CD4-positive, alpha-beta T cell treated with Interleukin-4 for 1 hour (primary cell): ENCODE measurements around the gene SOX1.

ENCODE experiments used
- DNase-seq, 2 donors: peaks; one replicate each; pipeline ENCODE4 v3.0.0-alpha.2; 2020 to 2022

The SOX1 gene

DNA sequence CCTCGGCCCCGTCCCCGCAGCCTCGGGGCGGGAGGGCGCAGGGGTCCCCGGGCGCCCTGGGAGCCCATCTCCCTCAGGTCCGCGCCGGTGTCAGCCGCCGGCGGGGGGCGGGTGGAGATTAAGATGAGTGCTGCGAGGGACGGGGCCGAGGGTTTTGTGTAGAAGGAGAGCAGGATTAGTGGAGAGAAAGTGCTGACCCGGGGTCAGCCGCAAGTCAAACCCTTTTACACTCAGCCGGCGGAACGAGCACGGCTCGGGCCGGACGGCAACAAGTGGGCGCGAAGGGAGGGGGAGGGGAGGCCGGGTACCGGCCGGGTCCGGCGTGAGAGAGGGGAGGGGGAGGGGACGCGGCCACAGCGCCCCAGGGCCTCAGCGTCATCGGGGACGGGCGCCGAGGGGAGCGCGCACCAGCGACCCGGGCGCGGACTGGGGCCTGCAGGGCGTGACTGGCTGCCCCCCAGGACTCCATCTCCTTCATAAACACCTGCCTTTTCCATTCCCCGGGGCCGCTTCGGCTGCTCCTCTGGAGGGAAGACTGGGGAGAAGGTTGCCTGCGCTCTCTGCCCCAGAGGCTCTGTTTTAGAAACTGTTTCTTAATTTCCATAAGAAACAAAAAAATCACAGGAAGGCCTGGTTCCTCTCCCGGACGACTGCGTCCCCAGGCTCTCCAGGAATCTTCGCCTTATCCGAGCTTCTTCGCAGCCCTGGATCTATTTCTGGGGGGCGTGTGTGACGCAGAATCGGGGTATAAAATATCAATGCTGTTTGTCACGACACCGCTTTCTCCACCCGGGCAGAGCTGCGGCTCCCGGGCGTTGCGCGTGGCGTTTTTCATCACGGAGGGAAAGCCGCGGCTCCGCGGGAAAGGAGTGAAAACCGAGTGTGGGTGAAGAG is 6.5 kb downstream of the SOX1 start:
- DNase-seq, result no peak

DNA sequence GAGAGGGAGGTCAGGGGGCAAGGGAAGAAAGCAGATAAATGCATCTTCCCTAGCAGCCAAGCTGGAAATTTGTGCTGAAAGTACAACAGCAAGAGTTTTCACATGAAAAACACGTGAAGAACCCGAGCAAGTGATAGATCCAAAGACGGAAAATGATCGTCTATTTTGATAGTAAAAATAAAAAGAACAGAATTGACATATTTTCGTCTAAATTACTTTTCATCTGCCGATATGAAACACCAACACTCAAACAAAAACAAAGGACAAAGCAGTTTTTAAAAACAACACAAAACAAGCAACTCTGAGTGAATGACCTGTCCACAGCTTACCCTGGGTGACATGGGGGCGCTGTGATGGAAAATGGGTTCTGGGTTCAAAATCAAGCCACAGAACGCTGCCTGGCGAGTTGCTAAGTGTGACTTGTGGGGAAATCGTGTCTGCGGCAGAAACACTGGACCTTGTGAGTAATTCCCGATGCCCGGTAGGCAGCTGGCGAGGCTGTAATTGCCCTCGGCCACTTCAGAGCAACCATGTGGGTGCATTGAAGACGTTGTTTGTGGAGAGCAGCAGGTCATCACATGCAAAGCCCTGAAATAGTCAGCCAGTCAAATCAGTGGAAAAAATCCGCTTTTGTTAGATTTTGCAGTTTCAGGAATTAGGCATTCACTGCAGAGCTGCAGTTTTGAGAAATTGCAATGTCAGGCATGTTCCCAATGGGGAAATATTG is 7.4 kb downstream of the SOX1 start:
- DNase-seq, result no peak

DNA sequence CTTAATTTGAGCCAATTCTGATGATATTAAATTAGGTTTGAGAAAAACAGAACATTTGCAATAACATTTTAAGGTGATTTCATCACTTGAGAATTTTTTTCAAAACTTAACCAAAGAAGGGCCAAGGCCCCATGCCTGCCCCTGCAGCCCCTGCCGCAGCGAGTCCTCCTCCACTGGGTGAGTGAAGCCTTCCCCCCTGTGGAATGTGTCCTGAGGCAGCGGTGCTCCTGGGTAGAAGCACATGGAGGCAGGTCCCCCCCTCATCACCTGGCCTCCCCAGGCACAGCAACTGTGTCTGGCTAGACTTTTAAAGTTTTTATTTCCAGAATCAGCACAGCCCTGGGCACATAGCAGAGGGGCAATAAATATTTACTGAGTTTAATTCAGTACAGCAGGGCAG is 10.8 kb downstream of the SOX1 start:
- DNase-seq, result no peak

DNA sequence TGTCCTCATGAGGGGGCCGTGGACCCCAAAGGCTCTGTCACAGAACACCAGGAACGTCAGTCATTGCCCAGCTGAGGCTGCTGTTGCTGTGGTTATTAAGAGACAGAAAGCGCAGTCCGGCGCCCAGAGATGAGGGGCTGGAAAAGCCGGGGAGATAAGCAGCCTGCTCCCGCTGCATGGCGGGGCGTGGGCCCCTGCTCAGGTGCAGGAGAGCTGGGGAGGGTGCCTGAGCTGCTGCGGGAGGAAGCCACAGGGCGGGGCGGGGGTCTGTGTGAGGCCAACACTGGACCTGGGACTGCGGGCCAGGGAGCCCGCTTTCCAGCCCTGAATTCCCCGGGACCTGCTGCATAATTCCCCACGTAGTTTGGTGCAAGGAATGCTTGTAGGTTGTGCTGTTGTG is 11.3 kb downstream of the SOX1 start:
- no peak for DNase-seq

DNA sequence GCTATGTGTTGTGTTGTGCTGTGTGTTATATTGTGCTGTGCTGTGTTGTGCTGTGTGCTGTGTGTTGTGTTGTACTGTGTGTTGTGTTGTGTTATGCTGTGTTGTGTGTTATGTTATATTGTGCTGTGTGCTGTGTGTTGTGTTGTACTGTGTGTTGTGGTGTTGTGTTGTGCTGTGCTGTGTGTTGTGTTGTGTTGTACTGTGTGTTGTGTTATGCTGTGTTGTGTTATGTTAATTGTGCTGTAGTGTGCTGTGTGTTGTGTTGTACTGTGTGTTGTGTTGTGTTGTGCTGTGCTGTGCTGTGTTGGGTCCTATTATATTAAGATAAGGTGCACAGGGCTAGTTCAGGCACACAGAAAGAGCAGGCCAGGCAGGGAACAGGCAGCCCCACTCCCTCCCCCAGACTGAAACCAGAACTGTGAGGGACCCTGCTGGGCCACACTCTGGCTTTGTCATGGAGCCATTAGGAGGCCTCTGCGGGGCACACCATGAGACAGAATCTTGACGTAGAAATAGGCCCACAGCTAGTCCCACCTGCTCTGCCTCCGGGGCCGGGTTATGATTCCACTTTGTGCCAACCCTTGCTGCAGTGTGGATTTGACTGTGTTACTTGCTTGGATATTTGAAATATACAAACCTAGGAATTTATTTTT is 12.1 kb downstream of the SOX1 start:
- no peak for DNase-seq

DNA sequence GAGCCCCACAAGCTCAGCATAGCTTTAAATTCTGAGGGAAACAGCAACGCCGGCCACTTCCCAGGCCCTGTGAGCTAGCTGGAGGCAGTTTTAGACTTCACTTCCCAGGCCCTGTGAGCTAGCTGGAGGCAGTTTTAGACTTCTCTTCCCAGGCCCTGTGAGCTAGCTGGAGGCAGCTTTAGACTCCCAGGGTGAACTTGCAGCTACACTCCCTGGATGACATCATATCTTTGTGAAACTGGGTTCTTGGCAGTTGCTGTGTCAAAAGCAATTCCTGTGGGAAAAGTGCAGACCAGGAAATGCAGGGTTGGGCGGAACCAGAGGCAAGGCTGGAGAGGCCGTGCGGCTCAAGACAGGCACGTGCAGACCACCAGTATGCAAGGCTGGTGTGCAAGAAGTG is 12.7 kb downstream of the SOX1 start:
- no peak for DNase-seq

DNA sequence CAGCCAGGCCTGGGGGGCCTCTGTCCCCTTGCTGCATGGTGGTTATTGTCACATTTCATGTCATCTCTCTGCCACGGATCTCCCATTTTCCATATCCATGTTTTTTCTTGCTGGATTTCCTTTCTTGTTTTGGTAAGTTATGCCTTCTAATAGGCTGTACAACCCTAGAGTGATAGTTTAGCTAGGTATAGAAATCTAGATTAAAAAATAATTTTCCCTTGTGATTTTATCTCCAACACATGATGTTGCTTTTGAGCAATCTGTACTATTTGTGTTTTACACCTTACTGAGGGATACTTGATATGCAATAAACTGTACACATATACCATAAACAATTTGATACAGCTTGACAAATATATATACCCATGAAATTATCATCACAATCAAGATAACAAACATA is 17.0 kb downstream of the SOX1 start:
- no peak for DNase-seq

DNA sequence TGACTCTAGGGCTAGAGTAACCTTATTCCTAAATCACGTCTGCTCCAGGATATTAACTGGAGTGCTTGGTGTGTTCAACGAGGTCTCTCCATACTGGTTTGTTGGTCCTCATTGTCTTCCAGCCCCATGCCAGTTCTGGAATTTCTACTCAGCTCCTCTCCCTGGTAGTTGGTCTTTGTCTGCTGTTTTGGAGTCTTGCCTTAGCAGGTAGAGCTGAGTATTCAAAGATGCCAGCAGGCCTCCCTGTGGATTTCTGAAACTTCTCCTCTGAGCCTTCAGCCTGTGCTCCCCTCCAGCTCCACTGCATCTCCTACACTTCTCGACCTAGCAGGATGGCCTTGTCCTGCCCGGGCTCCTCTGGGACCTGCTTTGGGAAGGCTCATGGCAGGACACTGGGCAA is 25.5 kb downstream of the SOX1 start:
- no peak for DNase-seq

DNA sequence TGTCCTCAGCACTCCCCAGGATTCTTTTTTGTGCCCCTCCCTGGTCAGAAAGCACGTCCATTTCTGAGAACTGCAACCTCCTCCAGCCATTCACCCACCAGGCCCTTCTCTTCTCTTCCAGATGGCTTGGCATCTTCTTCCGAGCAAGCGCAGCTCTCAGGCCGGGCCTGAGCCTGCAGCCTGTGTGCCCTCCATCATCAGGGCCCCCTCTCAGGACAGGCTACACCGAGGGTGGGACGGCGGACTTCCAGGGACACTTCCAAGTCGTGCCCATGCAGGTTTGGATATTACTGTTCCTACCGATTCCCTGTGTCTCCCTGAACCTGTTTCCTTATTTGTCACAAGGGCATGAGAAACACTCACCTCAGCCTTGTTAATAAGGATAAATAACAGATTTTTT is 28.4 kb downstream of the SOX1 start:
- no peak for DNase-seq

DNA sequence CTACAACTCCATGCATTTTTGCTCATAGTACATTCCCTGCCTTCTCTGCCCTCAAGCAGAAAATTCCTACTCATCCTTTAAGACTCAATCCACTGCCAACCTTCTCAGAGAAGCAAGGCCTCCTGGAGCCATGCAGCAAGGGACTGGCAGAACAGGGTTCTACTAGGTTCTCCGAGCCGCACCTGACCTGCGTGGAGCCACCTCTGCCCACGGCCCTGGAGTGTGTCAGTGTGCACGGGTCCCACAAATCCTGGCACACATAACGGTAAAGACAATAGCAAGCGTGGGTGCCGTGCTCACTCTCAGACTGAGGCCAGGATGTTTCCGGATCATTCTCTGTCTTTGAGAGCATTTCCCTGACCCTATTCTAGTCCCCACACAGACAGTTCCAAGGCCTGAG is 30.0 kb downstream of the SOX1 start:
- no peak for DNase-seq

DNA sequence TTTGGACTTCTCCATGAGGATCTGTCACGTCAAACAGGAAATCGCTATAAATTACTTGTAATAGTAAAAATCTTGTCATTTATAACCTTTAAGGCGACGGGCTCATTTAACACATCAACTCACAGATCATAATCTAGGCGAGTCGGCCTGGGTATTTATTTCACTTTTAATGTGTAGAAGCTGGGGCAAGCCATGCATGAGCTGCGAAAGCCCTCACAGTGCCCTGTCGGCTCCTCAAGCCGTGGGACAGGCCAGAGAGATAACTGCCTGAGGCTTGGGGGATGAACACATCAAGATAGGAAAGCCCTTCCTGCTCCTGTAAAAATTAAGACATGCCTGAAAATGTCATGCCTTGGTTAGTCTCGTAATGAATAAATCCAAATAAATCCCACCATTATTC is 30.8 kb downstream of the SOX1 start:
- DNase-seq, result no peak

DNA sequence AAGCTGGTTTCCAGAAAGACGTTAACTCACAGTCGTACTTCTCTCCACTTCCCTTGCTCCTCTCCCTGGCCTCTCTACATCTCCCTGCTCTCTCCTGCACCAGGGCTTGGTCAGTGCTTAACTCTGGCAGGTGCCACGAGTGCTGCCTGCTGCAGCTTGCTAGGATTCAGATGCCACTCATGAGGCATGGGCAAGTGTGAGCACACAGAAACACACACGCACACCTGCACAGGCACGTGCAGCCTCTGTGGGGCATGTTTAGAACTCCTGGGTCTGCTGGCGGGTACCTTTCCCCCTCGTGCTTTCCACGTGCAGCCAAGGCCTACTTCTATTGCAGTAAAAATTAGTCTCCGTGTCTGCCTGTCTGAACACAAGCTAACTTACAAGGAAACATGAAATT is 31.8 kb downstream of the SOX1 start:
- DNase-seq, result no peak

DNA sequence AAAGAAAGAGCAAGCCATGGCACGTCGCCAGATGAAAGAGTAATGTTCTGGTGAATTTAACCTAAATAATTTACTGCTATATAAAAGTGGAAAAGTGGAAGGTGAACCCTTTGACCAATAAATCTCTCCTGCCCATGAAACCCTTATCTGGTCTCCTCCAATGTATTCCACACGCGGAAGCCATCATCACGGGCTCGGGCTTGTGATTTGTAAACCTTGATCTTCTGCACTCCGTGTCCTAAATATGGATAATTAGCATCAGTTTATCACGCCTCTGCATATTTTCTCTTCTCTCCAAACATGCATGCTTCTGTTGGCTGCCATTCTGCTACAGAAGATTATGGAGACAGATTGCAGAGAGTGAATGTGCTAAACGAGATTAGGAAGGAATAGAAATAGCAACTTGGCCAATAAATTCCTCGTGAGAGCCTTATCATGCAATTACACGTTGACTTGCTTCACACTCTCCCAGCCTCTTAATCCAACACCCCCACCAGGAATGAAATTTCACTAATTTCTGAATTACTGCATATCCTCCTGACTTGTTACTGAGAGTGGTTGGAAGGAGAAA is 34.5 kb downstream of the SOX1 start:
- no peak for DNase-seq

DNA sequence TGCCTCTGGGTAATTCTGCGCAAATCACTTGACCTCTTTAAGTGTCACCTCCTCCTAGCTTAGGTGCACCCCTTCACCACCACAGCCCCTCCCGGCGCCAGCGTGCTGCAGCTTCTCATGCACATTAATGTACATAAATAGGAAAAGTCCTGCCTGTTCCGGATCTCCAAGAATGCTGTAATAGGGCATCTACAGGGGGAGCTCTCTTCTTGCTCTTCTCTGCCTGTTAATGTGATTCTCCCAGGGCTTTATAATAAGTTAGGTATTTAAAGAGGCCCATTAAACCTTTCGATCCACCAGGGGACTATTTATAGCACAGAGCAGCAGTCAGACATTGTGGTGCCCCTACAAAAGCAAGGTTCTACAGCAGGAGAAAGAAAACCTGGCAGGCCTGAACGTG is 35.3 kb downstream of the SOX1 start:
- no peak for DNase-seq

DNA sequence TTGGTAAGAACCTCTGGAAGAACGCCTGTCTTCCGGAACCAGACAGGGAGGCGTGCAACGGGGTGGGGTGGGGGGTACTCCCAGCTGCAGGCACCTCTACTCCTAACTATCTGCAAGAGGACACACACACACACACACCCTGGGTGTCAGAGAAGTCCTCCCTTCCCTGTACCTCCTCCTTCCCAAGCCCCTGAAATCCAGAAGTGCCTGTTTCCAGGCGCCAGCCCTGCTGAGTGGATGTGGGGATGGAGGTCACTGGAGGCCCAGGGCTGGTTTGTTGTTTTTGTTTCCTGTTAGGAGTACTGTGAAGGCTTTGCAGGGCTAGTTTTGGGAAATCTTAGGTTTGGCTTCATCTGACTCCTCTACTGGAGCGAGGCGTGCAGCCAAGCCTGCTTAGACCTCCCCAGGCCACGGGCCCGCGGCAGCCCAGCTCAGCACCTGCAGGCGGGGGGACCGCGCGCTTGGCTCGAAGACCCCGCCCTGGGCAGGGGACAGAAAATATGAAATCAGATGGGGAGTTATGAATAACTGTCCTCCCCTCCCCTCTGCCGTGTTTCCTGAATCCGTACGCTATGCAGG is 36.4 kb downstream of the SOX1 start:
- no peak for DNase-seq

DNA sequence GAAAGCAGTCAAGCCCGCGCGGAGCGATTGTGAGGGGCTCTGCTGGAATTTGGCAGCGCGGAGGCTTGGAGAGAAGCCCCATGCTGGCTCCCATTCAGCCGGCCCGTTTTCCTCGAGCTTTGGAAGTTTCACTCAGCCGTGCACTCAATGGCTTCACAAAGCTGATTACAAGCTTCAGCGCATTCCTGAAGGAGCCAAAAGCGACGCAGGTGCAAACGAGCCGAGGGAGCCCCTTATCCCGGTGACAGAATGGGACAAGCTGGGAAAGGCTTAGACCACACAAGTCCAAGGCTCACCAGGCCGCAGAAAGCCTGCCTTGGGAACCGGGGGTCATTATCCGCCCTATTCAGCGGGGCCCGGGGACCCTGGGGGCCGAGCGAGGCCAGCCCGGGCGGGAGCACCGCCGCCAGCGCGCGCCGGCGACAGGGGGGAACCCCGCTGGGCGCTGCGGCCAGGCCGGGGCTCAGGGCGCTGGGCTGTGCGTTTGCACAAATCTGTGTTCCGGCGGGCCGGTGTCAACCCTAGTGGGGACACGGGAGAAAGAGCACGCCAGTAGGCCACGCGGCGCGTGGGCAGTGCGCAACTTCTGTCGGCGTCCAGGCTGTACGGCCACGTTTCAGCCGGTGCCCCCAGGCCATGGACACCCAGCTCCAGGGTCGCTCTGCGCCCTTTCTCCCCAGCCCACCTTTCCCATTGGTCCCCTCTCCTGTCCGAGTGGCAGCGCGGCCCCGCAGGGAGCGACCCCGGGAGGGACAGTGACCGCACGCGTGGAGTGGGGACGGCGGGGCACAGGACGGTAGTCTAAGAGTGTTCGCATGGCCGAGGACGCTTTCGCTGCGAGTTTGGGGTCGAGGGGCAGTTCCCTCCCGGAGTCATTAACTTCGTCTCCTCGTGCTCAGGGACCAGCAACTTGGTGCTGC is 37.3 kb downstream of the SOX1 start:
- no peak for DNase-seq

DNA sequence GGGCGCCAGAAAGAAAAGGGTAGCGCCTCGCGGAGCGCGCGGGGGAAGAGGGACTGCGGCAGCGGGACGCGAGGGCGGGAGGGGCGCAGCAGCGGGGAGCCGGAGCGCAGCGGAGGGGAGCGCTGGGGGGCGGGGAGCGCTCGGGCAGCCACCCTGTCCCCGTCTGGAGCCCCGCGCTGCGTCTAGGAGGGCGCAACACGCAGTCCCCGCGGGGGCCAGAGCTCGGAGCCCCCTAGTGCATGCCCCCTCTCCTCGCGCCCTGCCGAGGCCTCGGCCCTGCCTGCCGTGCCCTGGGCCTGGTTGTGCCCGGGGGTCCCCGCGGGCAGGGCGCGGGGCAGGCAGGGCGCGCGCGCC is 37.9 kb downstream of the SOX1 start:
- no peak for DNase-seq

DNA sequence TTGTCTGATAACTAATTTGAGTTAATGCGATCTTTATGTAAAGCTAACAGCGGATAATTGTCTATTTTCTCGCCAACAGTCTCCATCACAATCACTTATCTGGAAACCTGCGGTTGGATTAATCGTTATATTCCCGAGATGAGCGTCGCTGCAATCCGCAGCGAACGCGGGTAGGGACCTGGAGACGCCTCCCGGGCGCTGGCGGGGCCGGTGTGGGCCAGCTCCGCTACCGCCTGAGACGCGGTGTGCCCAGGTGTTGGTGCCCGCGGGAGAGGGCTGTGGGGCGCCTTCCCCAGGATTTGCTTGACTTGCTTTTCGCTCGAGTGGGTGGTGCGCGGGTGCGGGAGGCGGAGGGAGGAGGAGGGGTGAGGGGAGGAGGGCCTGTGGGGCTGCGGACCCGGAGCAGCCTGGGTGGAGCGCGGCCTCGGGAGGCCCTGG is 38.3 kb downstream of the SOX1 start:
- DNase-seq, result no peak

DNA sequence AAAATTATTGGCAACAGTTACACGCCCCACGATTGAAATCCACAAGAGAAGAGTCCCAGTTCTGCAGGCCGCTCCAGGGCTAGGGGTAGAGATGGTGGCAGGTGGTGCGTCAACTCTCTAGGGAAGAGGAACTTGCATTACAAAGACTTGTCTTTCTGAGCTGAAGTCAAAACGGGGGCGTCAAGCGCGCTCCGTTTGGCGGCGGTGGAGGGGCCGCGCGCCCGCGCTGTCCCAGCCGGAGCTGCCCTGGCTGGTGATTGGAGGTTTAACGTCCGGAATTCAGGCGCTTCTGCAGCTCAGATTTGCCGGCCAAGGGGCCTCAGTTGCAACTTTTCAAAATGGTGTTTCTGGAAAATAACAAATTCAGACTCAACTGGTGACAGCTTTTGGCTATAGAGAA is 38.9 kb downstream of the SOX1 start:
- no peak for DNase-seq

DNA sequence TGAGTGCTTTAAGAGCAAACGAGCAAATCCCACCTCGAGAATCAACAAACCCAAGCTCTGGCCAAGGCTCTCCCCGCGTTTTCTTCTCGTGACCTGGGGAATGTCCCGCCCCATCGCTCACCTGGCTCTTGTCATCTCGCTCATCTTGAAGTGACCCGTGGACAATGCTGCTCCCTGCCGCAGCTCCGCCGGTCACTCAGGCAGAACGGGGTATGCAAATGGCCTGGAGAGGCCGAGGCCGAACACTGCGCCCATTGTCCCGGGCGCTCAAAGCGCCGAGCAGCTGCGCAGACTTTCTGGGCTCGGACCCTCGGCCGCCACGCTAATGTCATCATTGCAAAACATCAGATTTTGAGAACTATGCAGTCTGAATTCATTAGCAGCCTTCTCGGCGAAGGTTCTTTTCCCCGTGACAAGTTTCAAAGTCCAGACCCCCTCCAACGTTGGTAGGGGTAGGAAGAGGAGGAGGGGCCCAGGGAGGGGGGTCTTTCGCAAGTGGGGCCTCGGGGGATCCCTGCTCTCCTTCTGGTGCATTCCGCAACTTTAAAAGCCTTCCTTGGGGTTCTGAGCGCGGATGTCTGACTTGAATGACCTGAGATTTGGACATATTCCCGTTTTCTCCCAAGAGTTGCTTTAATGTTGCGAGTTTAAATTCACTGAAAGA is 39.7 kb downstream of the SOX1 start:
- no peak for DNase-seq

DNA sequence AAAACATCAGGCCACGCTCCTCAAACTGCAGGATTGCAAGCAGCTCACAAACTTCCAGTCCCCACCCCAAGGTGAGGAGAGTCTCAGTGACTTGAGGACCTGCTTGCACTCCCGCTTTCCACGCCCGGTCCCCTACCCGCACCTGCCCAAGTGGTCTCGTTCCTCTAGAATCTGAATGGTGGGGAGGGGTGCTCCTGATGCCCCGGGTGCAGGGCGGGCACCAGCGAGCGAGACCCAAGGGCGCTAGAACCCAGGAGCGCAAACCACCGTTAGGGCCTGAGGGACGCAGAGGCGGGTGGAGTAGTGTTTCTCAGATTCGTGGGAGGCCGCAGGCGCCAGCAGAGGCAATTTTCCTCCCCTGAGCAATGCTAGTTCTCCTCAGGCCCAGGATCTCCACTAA is 40.3 kb downstream of the SOX1 start:
- DNase-seq, result no peak

DNA sequence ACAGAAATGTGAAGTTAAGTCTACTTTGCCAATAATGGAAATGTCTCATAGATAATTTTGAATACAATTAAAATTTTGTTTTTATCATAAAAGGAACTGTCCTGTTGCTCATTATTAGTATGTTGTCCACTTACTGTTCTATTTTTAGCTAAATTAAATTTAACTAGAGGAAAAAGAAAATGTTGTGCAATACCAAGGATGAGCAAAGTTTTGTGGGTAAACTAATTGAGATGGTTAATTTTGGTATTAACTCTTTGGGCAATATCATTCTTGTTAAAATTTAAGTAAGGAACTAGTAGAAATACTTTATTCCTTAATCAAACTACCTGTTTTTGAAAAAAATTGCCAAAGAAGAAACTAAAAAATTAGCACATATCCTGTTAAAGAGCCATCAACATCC is 43.5 kb downstream of the SOX1 start:
- no peak for DNase-seq
